NCI-H526 (cell line): ENCODE measurements around the gene OR2AG2.

ENCODE experiments used
- DNase-seq, 2 experiments: peaks; one replicate each; lab custom pipeline; 2025; lab: John Stamatoyannopoulos, UW

The OR2AG2 gene

DNA sequence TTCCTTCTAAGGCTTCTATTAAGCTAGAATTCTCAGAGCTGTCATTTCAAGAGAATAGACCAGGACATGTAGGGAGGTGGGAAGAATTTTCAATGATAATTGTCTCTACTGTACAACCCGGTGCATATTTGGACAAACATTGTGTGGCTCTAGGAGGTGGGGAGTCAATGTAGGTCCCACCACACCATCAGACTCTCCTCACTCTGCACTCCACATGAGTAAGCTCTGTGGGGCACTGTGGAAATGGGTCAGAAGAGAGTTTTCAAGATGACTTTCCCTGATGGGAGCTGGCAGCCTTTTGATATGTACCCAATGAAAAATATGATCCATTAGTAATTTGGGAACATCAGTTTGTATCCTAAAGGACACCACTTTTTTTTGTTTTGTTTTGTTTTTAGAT, 33.2 kb downstream of the OR2AG2 start:
- DNase-seq, result no peak

DNA sequence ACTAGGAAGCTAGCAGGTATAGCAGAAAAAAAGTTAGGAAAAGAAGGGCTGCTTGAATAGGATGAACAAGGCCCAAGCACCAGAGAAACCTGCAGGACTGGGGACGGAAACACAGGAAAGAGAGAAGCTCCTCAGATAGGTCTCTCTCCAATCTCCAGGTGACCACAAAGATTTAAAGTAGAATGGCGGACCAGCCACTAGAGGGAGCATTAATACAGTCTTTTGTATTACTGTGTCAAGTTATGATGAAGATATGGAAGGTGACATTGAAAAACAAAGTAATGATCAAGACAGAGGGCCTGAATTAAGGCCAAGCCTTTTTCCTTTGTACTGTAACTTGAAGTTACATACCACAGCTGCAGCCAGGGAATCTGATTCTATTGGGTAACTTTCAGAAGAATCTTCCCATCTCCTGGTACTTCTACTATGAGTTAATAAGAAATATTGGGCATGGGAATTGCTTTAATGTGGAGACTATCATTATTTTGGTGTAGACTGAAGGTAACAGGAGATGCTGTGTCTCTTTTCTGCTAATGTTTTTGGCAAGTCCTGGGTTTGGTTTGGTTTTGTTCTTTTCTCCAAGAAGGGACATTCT, 33.8 kb downstream of the OR2AG2 start:
- DNase-seq, result peak; percentile 52 to 76

DNA sequence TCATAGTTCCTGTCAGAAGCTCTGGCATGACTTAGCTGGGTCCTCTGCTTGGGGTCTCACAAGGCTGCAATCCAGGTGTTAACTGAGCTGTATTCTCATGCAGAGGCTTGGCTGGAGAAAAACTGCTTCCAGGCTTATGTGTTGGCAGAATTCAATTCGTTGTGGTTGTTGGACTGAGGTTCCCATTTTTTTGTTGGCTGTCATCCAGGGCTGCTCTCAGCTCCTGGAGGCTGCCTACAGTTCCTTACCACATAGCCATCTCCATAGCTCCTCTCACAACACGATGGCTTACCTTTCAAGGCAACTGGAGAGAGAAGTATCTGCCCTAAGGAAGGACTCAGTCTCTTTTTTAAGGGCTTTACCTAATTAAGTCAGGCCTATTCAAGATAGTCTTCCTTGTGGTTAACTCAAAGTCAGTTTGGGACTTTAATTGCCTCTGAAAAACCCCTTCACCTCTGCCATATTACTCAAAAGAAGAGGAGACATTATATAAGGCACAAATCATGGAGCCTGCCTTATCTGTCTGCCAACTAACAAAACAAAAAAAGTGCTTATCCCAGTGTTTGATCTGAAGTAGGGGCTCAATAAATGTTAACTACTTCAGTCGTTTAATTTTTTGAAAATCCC, 35.2 kb downstream of the OR2AG2 start:
- no peak for DNase-seq

DNA sequence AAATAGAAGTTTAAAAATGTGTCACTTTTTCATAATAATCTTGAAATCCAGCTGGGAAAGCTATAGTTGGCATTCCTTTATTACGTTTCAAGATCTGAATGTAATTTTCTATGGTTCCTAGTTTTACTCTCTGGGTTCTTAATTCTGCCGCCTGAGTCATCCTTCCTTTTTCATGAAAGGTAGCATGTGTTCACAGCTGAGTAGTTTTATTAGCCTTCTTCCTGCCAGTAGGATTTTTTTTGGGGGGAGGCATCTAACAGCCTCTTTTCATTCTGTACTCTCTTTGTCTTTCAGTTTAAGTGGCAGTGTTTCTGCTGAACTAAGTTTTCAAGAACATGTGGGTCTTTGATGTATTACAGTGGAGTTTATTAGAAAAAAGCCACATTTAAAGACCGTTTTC, 36.5 kb downstream of the OR2AG2 start:
- DNase-seq, result no peak

DNA sequence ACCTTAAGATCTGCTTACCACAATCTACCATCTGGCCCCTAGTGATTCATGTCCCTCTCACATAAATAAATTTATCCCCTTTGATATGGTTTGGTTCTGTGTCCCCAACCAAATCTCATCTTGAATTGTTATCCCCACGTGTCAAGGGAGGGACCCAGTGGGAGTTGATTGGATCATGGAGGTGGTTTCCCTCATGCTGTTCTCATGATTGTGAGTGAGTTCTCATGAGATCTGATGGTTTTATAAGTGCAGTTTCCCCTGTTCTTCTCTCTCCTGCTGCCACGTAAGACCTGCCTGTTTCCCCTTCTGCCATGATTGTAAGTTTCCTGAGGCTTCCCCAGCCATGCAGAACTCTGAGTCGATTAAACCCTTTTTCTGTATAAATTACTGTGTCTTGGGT, 37.2 kb downstream of the OR2AG2 start:
- no peak for DNase-seq

DNA sequence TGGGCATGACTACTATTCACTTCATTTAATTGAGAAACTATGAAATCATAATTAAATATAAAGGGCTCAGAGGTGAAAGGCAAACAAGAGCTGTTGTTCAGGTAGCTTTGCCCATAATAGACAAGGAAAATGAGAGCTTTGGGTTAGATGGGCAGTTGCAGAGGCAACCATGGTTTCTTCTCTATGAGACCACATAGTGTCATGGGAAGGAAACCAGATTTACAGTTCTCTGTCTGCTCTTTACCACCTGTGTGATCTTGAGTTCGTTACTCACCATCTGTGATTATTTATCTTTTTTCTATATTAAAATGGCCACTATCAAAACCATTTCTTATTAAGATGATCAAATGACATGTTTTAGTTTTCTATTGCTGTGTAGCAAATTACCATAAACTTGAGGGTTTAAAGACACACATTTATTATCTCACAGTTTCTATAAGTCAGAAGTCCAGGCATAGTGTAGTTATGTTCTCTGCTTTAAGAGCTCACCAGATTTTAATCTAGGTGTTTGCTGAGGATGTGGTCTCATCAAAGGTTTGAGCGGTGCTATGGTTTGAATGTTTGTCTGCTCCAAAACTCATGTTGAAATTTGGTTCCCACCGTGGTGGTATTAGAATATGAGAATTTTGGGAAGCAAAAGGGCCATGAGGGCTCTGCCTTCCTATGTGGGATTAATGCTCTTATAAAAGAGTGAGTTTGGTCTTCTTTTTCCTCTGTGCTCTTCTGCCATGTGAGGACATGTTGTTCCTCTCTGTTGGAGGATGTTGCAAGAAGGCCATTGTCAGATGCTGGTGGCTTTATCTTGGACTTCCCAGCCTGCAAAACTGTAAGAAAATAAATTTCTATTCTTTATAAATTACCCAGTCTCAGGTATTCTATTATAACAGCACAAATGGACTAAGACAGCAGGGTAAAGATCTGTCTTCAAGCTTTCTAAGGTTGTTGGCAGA, 38.2 kb downstream of the OR2AG2 start:
- no peak for DNase-seq

DNA sequence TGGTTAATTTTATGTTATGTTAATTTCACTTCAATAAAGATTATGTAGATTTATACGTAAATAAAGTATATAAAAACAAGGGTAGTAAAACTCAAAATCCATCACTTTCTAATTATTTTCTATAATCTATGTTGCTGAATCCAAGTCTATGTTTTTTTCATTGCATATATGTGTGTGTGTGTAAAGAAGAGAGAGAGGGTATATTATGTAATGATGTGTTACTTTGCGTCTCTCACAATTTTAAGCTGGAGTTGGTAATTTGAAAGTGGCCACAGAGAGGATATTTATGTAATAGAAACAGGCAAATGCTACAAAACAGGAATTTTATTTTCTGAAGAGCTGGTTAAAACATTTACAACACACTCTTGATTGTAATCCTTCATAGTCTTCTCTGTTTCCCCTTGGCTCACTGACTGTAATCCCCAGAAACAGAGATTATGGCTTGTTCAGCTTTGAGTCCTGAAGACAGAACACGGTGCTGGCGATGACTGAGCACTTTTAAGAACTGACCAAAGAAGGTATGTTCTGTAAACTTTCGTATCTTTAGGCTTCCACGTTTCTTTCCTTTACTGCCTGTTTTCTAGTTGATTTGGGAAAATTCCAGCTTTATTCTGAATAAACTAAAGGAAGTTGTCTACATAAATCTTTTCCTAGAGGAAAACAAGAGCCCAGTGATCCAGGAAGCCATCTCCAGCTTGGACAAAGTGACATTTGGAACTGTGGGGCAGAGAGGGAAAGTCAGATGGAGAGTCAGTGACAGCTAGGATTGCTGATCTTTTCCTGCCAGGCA, 43.6 kb downstream of the OR2AG2 start:
- no peak for DNase-seq

DNA sequence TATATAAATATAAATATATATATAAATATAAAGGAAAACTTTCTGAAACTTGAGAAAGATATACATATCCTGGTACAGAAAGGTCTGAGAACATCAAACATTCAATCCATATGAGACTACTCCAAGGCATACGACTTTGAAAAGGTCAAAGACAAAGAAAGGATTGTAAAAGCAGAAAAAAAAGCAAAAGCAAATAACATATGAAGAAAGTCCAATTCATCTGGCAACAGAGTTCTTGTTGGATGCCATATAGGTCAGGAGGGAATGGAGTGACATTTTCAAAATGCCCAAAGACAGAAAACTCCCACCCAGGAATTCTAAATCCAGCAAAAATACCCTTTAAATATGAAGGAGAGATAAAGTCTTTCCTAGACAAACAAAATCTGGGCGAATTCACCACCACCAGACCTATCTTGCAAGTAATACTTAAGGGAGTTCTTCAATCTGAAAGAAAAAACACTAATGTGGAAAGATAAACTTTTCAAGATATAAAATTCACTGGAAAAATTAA, 46.3 kb downstream of the OR2AG2 start:
- DNase-seq, result no peak

DNA sequence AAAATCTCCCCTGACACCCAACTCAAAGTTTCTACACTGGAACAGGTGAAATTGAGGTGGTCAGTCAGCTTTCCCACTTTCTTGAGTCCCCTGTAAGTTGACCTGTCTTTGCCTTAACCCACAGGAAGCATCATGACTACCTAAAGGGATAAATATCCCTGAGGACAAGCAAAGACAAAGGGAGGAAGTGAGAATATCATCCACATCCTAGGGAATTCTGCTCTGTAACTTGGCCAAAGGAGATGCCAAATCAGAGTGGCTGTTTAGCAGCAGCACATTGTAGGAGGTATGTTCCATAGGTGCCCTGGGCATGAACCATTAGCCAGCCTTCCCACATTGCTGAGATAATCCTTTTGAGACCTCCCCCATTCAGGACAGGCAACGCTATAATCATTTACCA, 47.8 kb downstream of the OR2AG2 start:
- DNase-seq, result no peak

DNA sequence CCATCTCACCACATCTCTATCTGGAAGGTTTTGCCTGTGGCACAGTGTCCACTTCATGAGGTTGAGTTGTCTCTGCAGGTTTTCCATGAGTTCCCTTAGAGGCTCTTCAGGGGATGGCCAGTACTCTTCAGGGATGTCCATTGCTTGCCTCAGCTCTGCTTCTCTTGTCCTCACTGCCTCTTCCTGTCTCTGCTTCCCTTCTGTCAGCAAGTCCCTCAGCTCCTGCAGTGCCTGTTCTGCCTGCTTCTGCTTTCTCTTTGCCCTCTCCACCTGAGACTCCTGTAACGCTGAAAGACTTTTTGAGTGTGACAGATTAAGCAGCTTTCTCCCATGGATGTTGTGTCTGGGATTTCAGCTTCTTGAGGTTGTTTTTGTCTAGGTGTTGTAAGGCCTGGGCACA, 50.4 kb downstream of the OR2AG2 start:
- DNase-seq, result no peak

DNA sequence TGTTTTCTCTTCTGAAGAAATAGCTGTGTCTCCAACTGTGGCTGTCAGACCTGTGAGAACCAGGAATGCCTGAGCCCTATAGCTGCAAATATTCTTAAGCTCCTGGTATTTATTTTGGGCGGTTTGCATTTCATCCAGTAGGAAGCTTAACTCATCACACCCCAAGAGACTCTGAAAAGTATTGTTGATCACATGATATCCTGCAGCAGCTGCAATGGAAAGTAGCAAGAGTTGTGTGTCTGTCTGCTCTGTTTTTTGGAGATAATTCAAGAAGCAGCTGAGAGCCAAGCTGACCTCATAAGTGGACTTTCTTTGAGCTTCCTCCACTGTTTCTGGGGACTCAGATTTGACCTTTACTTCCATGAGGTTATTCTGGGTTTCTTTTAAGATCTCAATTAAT, 52.2 kb downstream of the OR2AG2 start:
- no peak for DNase-seq

DNA sequence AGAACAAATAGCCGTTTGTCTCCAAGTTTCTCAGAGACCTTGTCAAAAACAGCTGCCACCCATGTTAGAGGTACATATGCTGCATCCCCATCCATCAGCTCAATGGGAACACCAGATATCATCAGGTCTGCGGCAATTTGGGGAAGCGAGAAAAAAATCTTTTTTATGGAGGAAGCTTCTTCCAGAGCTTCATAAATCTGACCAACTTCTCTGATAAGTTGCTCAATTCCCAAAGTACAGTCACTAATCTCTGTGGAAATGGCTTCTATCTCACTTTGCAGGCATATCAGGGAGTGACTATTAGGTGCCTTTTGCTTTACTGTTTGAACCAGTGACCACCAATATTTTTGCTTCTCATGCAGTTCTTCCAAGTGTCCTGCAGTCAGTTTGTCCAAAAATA, 54.4 kb downstream of the OR2AG2 start:
- DNase-seq, result no peak
